Stimulated activated CD8-positive, alpha-beta memory T cell treated with anti-CD3 and anti-CD28 coated beads, Interleukin-7, amount 100 ng/mL, for 4 hours (primary cell): Measurements from ENCODE around the gene CREM.

ENCODE experiments used
- DNase-seq, 2 donors: peaks; one replicate each; pipeline ENCODE4 v3.0.0-alpha.2; 2020; ENCODE audit warnings: low read depth in 2 of 2

CREM gene

GRCh38 chr10:35135861-35136260, 9.2 kb downstream of the CREM start:
- no peak for DNase-seq

GRCh38 chr10:35136263-35136815, 9.7 kb downstream of the CREM start:
- DNase-seq, result no peak

- DNase-seq, result no peak
Observed at GRCh38 chr10:35140126-35140525, 13.5 kb downstream of the CREM start.

GRCh38 chr10:35140727-35141126, 14.1 kb downstream of the CREM start:
- no peak for DNase-seq

- no peak for DNase-seq
Observed at GRCh38 chr10:35150308-35150707, 23.7 kb downstream of the CREM start.

- no peak for DNase-seq
Observed at GRCh38 chr10:35152992-35153391, 26.3 kb downstream of the CREM start.

GRCh38 chr10:35153716-35154115, 27.1 kb downstream of the CREM start:
- no peak for DNase-seq

- DNase-seq, result no peak
Observed at GRCh38 chr10:35160743-35161142, 34.1 kb downstream of the CREM start.

GRCh38 chr10:35161906-35162305, 35.3 kb downstream of the CREM start:
- DNase-seq, result no peak

GRCh38 chr10:35165136-35165535, 38.5 kb downstream of the CREM start:
- no peak for DNase-seq

GRCh38 chr10:35165811-35166210, 39.2 kb downstream of the CREM start:
- no peak for DNase-seq

- no peak for DNase-seq
Observed at GRCh38 chr10:35166607-35167006, 40.0 kb downstream of the CREM start.

GRCh38 chr10:35167342-35167741, 40.7 kb downstream of the CREM start:
- DNase-seq, result no peak

- no peak for DNase-seq
Observed at GRCh38 chr10:35172146-35172545, 45.5 kb downstream of the CREM start.

GRCh38 chr10:35172574-35172973, 45.9 kb downstream of the CREM start:
- DNase-seq, result no peak

- DNase-seq, result no peak
Observed at GRCh38 chr10:35178331-35178730, 51.7 kb downstream of the CREM start.

- no peak for DNase-seq
Observed at GRCh38 chr10:35182631-35183510, 56.2 kb downstream of the CREM start.

- DNase-seq, result no peak
Observed at GRCh38 chr10:35184527-35185171, 58.0 kb downstream of the CREM start.

GRCh38 chr10:35185260-35186034, 58.8 kb downstream of the CREM start:
- DNase-seq, result no peak

GRCh38 chr10:35188954-35189353, 62.3 kb downstream of the CREM start:
- DNase-seq, result no peak

GRCh38 chr10:35191523-35191922, 64.9 kb downstream of the CREM start:
- DNase-seq, result no peak

- no peak for DNase-seq
Observed at GRCh38 chr10:35192645-35193249, 66.1 kb downstream of the CREM start.
